GM10266 (cell line): Measurements from ENCODE around the gene RBBP9.

Experiments
- DNase-seq: peaks from one replicate; pipeline ENCODE4 v3.0.0; 2012; ENCODE audit errors: extremely low spot score
- TF ChIP-seq, protein P1 (sequence below): IDR thresholded peaks from 2 replicates; pipeline ENCODE4 v1.5.1; 2012; ENCODE audit warnings: mild to moderate bottlenecking, low read depth; ENCODE audit not compliant: control insufficient read depth, insufficient read depth; ENCODE audit errors: missing control alignments

The RBBP9 gene

DNA sequence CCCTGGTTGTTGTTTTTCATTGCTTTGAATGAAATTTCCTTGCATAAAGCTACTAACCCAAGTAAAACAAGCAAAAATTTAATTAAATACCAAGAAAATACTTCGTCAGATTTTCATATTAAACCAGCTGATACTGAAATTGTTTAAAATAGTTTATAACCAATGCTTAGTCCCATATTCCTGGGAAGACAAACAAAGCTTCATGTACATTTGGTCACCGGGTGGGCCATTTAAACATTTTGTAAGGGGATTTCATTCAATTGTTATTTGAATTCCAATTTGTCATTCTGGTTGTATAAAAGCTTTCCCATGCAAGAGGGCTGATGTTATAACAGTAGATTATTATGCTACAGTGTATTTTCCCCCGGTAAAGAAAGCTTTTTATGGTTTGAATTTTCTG lies 578 bp upstream of the RBBP9 start:
- DNase-seq, result no peak
- TF ChIP-seq, protein P1, sequence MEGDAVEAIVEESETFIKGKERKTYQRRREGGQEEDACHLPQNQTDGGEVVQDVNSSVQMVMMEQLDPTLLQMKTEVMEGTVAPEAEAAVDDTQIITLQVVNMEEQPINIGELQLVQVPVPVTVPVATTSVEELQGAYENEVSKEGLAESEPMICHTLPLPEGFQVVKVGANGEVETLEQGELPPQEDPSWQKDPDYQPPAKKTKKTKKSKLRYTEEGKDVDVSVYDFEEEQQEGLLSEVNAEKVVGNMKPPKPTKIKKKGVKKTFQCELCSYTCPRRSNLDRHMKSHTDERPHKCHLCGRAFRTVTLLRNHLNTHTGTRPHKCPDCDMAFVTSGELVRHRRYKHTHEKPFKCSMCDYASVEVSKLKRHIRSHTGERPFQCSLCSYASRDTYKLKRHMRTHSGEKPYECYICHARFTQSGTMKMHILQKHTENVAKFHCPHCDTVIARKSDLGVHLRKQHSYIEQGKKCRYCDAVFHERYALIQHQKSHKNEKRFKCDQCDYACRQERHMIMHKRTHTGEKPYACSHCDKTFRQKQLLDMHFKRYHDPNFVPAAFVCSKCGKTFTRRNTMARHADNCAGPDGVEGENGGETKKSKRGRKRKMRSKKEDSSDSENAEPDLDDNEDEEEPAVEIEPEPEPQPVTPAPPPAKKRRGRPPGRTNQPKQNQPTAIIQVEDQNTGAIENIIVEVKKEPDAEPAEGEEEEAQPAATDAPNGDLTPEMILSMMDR, result no peak

DNA sequence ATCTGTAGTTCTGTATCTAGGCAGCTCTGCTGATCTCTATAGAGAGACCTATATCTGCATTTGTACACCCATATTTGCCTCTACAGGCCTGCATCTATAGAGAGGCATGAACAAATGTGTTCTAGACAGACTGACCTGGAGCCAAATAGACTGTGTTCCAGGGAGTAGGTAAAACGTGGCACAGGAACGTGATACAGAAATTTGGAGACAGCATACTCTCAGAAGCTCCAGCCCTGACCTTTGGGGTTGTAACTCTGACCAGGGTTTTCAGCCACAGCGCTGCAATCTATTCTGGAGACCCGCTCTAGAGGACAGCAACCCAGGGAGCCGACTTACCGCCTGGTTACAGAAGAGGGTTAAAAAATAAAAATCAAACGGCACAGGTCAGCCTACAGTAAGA lies 983 bp downstream of the RBBP9 start:
- DNase-seq, result no peak
- TF ChIP-seq, protein P1, result no peak

DNA sequence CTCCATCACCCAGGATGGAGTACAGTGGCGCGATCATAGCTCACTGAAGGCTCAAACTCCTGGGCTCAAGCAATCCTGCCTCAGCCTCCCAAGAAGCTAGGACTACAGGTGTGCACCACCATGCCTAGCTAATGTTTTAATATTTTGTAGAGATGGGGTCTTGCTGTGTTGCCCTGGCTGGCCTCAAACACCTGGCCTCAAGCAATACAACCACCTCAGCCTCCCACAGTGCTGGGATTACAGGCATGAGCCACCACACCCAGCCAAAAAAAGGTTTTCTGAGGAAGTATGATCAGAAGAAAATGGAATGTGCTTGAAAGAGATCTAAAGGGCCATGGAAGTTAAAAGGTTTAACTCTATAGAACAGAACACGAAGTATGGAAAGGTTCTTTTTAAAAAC lies 8.7 kb downstream of the RBBP9 start:
- DNase-seq, result no peak
- TF ChIP-seq, protein P1, result no peak

DNA sequence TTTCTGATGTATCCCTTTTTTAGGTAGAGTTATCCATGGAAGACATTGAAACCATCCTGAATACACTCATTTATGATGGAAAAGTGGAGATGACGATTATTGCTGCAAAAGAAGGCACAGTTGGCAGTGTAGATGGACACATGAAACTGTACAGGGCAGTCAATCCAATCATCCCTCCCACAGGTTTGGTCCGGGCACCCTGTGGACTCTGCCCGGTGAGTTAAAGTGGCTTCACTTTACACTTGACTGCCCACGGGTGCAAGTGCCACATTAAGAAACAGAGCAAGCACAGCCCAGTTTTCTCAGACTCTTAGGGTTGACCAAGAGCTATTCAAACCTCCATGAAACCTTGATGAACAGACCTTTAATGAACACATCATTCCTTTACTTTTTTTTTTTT lies 15.4 kb downstream of the RBBP9 start:
- DNase-seq, result no peak
- TF ChIP-seq, protein P1, result no peak

DNA sequence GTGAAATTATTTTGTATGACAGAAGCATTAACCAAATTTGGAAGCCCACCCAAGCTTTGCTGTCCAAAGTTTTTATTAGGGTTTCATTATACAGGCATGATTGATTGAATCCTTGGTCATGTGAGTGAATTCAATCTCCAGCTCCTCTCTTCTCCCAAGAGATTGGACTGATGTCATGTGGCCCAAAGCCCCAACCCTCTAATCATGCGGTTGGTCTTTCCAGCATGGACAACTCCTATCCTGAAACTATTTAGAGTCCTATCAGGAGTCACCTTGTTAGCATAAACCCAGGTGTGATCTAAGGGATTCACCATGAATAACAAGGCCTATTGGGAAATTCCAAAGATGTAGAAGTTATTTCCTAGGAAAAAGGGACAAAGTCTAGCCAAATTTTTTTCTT lies 19.2 kb downstream of the RBBP9 start:
- TF ChIP-seq, protein P1, result no peak
- DNase-seq, result no peak

DNA sequence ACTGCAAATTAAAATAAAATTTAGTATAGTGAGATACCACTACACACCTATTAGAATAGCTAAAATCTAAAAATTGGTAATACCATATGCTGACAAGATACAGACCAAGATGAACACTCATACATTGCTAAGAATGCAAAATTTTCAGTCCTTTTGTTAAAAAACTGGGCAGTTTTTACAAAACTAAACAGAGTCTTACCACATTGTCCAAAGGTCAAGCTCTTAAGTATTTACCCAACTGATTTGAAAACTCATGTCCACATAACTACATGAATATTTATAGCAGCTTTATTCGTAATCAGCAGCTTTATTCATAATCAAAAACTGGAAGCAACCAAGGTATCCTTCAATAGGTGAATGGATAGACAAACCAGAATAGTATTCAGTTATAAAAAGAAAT lies 19.8 kb downstream of the RBBP9 start:
- TF ChIP-seq, protein P1, result no peak
- DNase-seq, result no peak

DNA sequence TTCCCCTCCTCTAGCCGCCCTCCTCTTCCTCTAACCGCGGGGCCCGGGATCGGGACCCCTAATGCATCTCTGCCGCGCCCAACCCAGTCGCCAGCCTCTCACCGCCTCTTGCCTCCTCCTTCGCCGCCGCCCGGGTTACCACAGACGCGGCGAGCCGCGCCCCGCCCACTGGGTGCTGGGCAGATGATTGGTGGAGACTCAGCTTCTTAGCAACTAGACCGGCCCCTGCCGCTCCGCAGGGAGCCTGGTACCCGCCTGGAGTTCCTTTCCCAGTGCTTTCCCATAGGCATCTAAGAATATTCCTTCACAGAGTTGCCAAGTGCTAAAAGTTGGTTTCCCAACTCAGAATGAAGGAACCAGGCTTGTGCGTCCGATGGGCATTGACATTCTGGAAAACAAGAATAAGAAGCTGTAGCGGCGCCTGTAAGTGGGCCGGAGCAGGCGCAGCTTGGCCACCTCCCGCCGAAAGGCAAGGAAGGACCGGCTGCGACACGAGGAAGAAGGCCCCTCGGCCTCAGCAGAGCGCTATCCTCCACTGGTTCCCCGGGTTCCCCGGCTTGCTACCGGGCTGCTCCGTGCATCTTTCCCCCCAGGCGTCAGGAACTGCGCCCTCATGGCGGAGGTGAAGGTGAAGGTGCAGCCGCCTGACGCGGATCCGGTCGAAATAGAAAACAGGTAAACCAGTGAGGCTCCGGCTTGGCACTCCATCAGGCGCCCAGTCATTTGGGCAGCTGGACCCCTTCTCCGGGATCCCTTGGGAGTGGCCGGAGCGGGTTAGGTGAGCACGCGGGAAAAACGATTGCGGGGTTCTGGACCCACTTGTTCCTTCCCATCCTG lies 29.9 kb downstream of the RBBP9 start, which contains the start of the genes DZANK1 and POLR3F:
DZANK1 (minus strand) TSS at position 137 of the 837 bp plus-strand sequence. CDS start 1,672 bp downstream, outside the sequence.
POLR3F (plus strand) TSS at position 497 of the 837 bp plus-strand sequence; CDS start at position 614, 117 bp downstream.
- peak; percentile 93 for DNase-seq
- TF ChIP-seq, protein P1, result no peak
